Transverse colon (tissue), 4 donors: ENCODE results near the gene BHLHE23. TPM values are rescaled to one million over a fixed set of nuclear protein-coding genes. Genes with fewer than 3 reads are reported as not detected.

Experiments
- DNase-seq: peaks from one replicate; pipeline ENCODE4 v3.0.0-alpha.2; 2019
- H3K27ac ChIP-seq, 4 donors: fragments of 200-600 bp; sonication (generic); 2 replicates each; pipeline ENCODE4 v1.5.1; 2016 to 2018; ENCODE audit warnings: inconsistent platforms in 4 of 4
- H3K27me3 ChIP-seq: fragments of 200-600 bp; sonication (generic); 2 replicates; pipeline ENCODE4 v1.5.1; 2017; ENCODE audit warnings: inconsistent platforms
- H3K36me3 ChIP-seq, 4 donors: fragments of 200-600 bp; sonication (generic); 2 replicates each; pipeline ENCODE4 v1.5.1; 2017 to 2019; ENCODE audit warnings: inconsistent platforms in 4 of 4
- H3K4me1 ChIP-seq, 4 donors: fragments of 200-600 bp; sonication (generic); 2 replicates each; pipeline ENCODE4 v1.5.1; 2017 to 2020; ENCODE audit warnings: inconsistent platforms in 4 of 4
- H3K4me3 ChIP-seq, 4 donors: fragments of 200-600 bp; sonication (generic); 1 replicate in 1 of 4; 2 replicates in 3 of 4; pipeline versions ENCODE4 v1.5.1 to v1.6.1; 2017 to 2019; ENCODE audit warnings: inconsistent platforms in 4 of 4
- H3K9me3 ChIP-seq, 2 donors: fragments of 200-600 bp; sonication (generic); 2 replicates each; pipeline ENCODE4 v1.5.1; 2017 to 2019; ENCODE audit warnings: inconsistent platforms in 2 of 2
- CTCF ChIP-seq, 5 experiments: fragments of 200-600 bp in 3 of 5; fragments of 450-650 bp in 2 of 5; sonication (generic) in 3 of 5; IDR thresholded peaks; 1 replicate in 2 of 5; 2 replicates in 3 of 5; pipeline ENCODE4 v1.5.1; 2016 to 2017; ENCODE audit warnings: antibody characterized with exemption in 5 of 5, inconsistent platforms in 3 of 5, mild to moderate bottlenecking in 2 of 5, moderate library complexity in 1 of 5
- EP300 ChIP-seq: sonication (generic); formaldehyde crosslinking; IDR thresholded peaks from one replicate; pipeline ENCODE4 v1.6.1; 2017; ENCODE audit warnings: antibody characterized with exemption, low read depth
- POLR2A ChIP-seq: fragments of 450-650 bp; IDR thresholded peaks from one replicate; pipeline ENCODE4 v1.6.1; 2016; ENCODE audit warnings: antibody characterized with exemption, mild to moderate bottlenecking, moderate library complexity
- POLR2AphosphoS5 ChIP-seq, 3 donors: sonication (generic); formaldehyde crosslinking; IDR thresholded peaks; one replicate each; pipeline ENCODE4 v1.6.1; 2016; ENCODE audit warnings: antibody characterized with exemption in 3 of 3
- WGBS, 2 donors: methylation state at CpG; one replicate each; pipeline ENCODE4 v1.1.5; 2018; ENCODE audit warnings: low coverage in 1 of 2; 5-methylcytosine and 5-hydroxymethylcytosine counted together
- in situ Hi-C, 4 donors: fragments of 200-750 bp; cut with MboI; loops; one replicate each; pipeline versions ENCODE4 v1.15.0 to v1.15.1; 2017; ENCODE audit warnings: low sequenced_read_pairs in 3 of 4, low pct_ligation_motif_present in 1 of 4, low pct_unique_long_range_greater_than_20kb in 1 of 4
- intact Hi-C: fragments of 100-400 bp; cut with DNase I; formaldehyde crosslinking; loops from one replicate; pipeline ENCODE4 v1.15.1; 2023; ENCODE audit warnings: low total_unique reads
- total RNA-seq, 4 donors: library from RNA; depleted of rRNA; stranded (reverse); fragments of >200 nt; gene quantifications; one replicate each; pipeline ENCODE4 v1.1.0, GENCODE V29; 2016

Gene BHLHE23
- total RNA-seq, 4 donors from 2014 or later = not detected

- Histone ChIP-seq H3K36me3 (no peaks in the 10 kb centered on the region), H3K9me3 (no peaks in the 10 kb centered on the region), H3K27ac (no peak overlapping the region), H3K27me3 (peaks cover 92% of the 10 kb centered on the region), H3K4me3 (no peak overlapping the region), H3K4me1 (no peaks in the 10 kb centered on the region)
- in situ Hi-C loops (loop anchor here in 2 of 4 donors (25.0 kb wide), 1 partner anchor 137 kb away; no protein-coding TSS in a partner anchor), intact Hi-C loops (no loop called here)
- no peak for DNase-seq
- TF ChIP-seq EP300 = no peak
- TF ChIP-seq POLR2A = no peak
- TF ChIP-seq POLR2AphosphoS5 (IDR thresholded peaks at IDR 0.05) = no peak
- TF ChIP-seq CTCF (IDR thresholded peaks at IDR 0.05) = no peak
- WGBS, 2 donors = 56 to 59% methylated on average over 14 to 26 of the region's 28 CpGs
These were observed 18.0 kb upstream of the BHLHE23 start for GRCh38 chr20:63024573-63025392.

GRCh38 chr20:63023936-63024571 lies 17.3 kb upstream of the BHLHE23 start:
- H3K27me3 ChIP-seq = peaks cover 96% of the 10 kb centered on the region
- TF ChIP-seq POLR2A (no peak), POLR2AphosphoS5 (IDR thresholded peaks at IDR 0.05) (no peak), CTCF (IDR thresholded peaks at IDR 0.05) (no peak), EP300 (no peak)

GRCh38 chr20:63023071-63023935 lies 16.5 kb upstream of the BHLHE23 start:
- H3K9me3 ChIP-seq = no peaks in the 10 kb centered on the region
- no peak overlapping the region for H3K27ac ChIP-seq
- no peak for TF ChIP-seq POLR2A
- TF ChIP-seq POLR2AphosphoS5 (IDR thresholded peaks at IDR 0.05) = no peak
- TF ChIP-seq CTCF (IDR thresholded peaks at IDR 0.05) = no peak
- TF ChIP-seq EP300 = no peak
- DNase-seq = no peak
- 40 to 69% methylated on average over 1 to 29 of the region's 31 CpGs for WGBS, 2 donors
- no peaks in the 10 kb centered on the region for H3K36me3 ChIP-seq
- peaks cover 97% of the 10 kb centered on the region for H3K27me3 ChIP-seq
- in situ Hi-C loops = loop anchor here in 2 of 4 donors (25.0 kb wide), 1 partner anchor 136 kb away; no protein-coding TSS in a partner anchor
- no peak overlapping the region for H3K4me3 ChIP-seq
- no peaks in the 10 kb centered on the region for H3K4me1 ChIP-seq
- intact Hi-C loops = no loop called here

More at GRCh38 chr20:63023936-63024571, 17.3 kb upstream of the BHLHE23 start:
- H3K27ac ChIP-seq = no peak overlapping the region
- H3K4me3 ChIP-seq = no peak overlapping the region
- no peak for DNase-seq
- in situ Hi-C loops = loop anchor here in 2 of 4 donors (25.0 kb wide), 1 partner anchor 137 kb away; no protein-coding TSS in a partner anchor
- WGBS, 2 donors = 40 to 67% methylated on average over 1 to 23 of the region's 33 CpGs
- H3K4me1 ChIP-seq = no peaks in the 10 kb centered on the region
- no peaks in the 10 kb centered on the region for H3K36me3 ChIP-seq
- H3K9me3 ChIP-seq = no peaks in the 10 kb centered on the region
- intact Hi-C loops = no loop called here
